ENCODE measurements around the gene PNKD. TPM values are rescaled to one million over a fixed set of nuclear protein-coding genes. Genes with fewer than 3 reads are reported as not detected.

PNKD gene
- total and polyA plus RNA-seq, 10 of the 15 experiments (the other 5 are each of a cell fraction or from before 2014, with no cell fraction given) = 27.2 to 106 (median 61.3) TPM

GRCh38 chr2:218389333-218390150 is 119.2 kb downstream of the PNKD start (continued):
- no peak for TF ChIP-seq CBFB (IDR thresholded peaks at IDR 0.05; ENCODE audit: low read depth)
- TF ChIP-seq POLR2AphosphoS5 (IDR thresholded peaks at IDR 0.05; ENCODE audit: low read length) = no peak

GRCh38 chr2:218391202-218391601 is 120.9 kb downstream of the PNKD start:
- FAIRE-seq = no peak
- intact Hi-C loops (cut with micrococcal nuclease; ENCODE audit: unreplicated experiment) = no loop called here
- BruUV-seq (replicated peaks) = no TSS peak
- CTCF ChIA-PET = no interaction called here
- H3K4me3 ChIP-seq = no peak overlapping the region
- no peaks in the 10 kb centered on the region for H3K9me3 ChIP-seq (replicated peaks; ENCODE audit: control insufficient read depth, insufficient read depth, low read length)
- H2AFZ ChIP-seq (ENCODE audit: control insufficient read depth, low read depth, low read length) = no peak overlapping the region
- ATAC-seq = no peak
- 71% methylated on average over 7 of the region's 23 CpGs for WGBS (ENCODE audit: insufficient coverage, insufficient replicate concordance, low lambda C conversion rate, missing lambda C conversion rate)
- no peak for DNase-seq (ENCODE audit: low read depth, low spot score)
- no peaks in the 10 kb centered on the region for H3K79me2 ChIP-seq (ENCODE audit: control insufficient read depth, insufficient read depth, low read length)
- RAD21 ChIA-PET (ENCODE audit: unreplicated experiment) = no interaction called here
- peaks cover 17% of the 10 kb centered on the region for H3K4me1 ChIP-seq (ENCODE audit: control insufficient read depth, insufficient read depth, low read length)
- SMC1A ChIA-PET (ENCODE audit: uncharacterized antibody, unreplicated experiment) = no interaction called here
- H3K9ac ChIP-seq (ENCODE audit: control insufficient read depth, insufficient read depth, low read length) = no peak overlapping the region
- in situ Hi-C loops (cut with MboI) = loop anchor here (25.0 kb wide), 1 partner anchor 104 kb away; the partner anchor contains the start of gene TMBIM1
- no peak for TF ChIP-seq YBX1 (IDR thresholded peaks at IDR 0.05)
- no peak for TF ChIP-seq ZNF207 (IDR thresholded peaks at IDR 0.05; ENCODE audit: borderline replicate concordance)
- TF ChIP-seq LARP7 (IDR thresholded peaks at IDR 0.05) = no peak
- no peak for TF ChIP-seq ATF2 (IDR thresholded peaks at IDR 0.05; ENCODE audit: low read length)
- no peak for TF ChIP-seq SMARCA5 (IDR thresholded peaks at IDR 0.05)
- TF ChIP-seq POLR2A (IDR thresholded peaks at IDR 0.05; ENCODE audit: low read depth, low read length) = no peak
- TF ChIP-seq CREB1 (IDR thresholded peaks at IDR 0.05; ENCODE audit: low read depth) = no peak
- TF ChIP-seq NFIC (IDR thresholded peaks at IDR 0.05; ENCODE audit: low read depth, low read length) = no peak
- TF ChIP-seq SMAD5 (IDR thresholded peaks at IDR 0.05; ENCODE audit: low read depth) = no peak
- no peak for TF ChIP-seq CBX3 (IDR thresholded peaks at IDR 0.05; ENCODE audit: borderline replicate concordance, low read depth)
- TF ChIP-seq PAX8 (IDR thresholded peaks at IDR 0.05) = no peak
- no peak for TF ChIP-seq ZNF217 (IDR thresholded peaks at IDR 0.05)
- TF ChIP-seq ZNF622 (IDR thresholded peaks at IDR 0.05) = no peak
- H3K27ac ChIP-seq (ENCODE audit: control insufficient read depth, insufficient read depth) = no peak overlapping the region
- POLR2A ChIA-PET = no interaction called here
- H3K36me3 ChIP-seq (ENCODE audit: control insufficient read depth in 2 of 2, insufficient read depth in 2 of 2, low read length in 1 of 2) = no peaks in the 10 kb centered on the region
- H3K27me3 ChIP-seq (replicated peaks in 1 of 2; ENCODE audit: control insufficient read depth in 2 of 2, insufficient read depth in 2 of 2, low read length in 1 of 2) = no peaks in the 10 kb centered on the region; a peak in 2 of 4 replicates
- no peak overlapping the region for H3K4me2 ChIP-seq (ENCODE audit: control insufficient read depth, insufficient read depth)
- no peaks in the 10 kb centered on the region for H4K20me1 ChIP-seq (ENCODE audit: control insufficient read depth, insufficient read depth)
